Measurements from ENCODE around the gene MAGEA4. TPM values are rescaled to one million over a fixed set of nuclear protein-coding genes. Genes with fewer than 3 reads are reported as not detected.

Gene MAGEA4
- total and polyA plus RNA-seq, 2 of the 4 experiments (the other 2 are of a cell fraction), result not detected

DNA sequence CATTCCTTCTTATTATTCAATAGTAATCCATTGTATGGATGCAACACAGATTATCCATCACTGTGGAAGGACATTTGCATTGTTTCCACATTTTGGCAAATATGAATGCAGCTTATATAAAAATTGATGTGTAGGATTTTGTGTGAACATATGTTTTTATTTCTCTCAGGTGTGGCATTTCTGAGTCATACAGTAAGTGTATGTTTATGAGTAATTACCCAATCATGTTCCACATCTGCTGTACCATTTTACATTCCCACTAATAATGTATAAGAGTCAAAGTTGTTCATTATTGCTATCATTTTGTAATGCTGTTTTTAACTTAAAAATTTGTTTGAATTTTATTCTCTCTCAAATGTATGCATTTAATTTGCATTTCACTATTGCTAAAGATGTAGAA, 25.5 kb downstream of the MAGEA4 start:
- Histone ChIP-seq H3K79me1 (ENCODE audit: low read depth in 1 of 2, low read length in 2 of 2) (no peaks in the 10 kb centered on the region), H2BK15ac (ENCODE audit: low read depth, low read length) (no peak overlapping the region), H2BK20ac (ENCODE audit: low read depth, low read length) (no peak overlapping the region), H4K5ac (ENCODE audit: low read depth, low read length) (no peak overlapping the region), H4K8ac (ENCODE audit: low read depth in 2 of 2, low read length in 2 of 2) (no peak overlapping the region), H4K20me1 (ENCODE audit: insufficient read depth, low read length) (no peaks in the 10 kb centered on the region), H3K9me3 (ENCODE audit: control insufficient read depth, insufficient read depth, low read length) (no peaks in the 10 kb centered on the region), H2BK5ac (ENCODE audit: low read depth, low read length, poor library complexity, severe bottlenecking) (no peak overlapping the region), H2BK120ac (ENCODE audit: low read depth, low read length) (no peak overlapping the region), H3K27ac (ENCODE audit: insufficient read depth, low read length) (no peak overlapping the region), H3K27me3 (ENCODE audit: control insufficient read depth, insufficient read depth, low read length) (no peaks in the 10 kb centered on the region), H3K9ac (ENCODE audit: low read depth, low read length) (no peak overlapping the region), H2AFZ (replicated peaks; ENCODE audit: low read length, poor library complexity) (no peak overlapping the region), H3K4ac (ENCODE audit: low read depth, low read length) (no peak overlapping the region), H3K23ac (ENCODE audit: low read depth, low read length) (no peak overlapping the region), H3K9me1 (ENCODE audit: insufficient read depth, low read length) (no peaks in the 10 kb centered on the region), H3K4me1 (ENCODE audit: control insufficient read depth, insufficient read depth, low read length) (no peaks in the 10 kb centered on the region), H4K91ac (ENCODE audit: insufficient read depth, low read depth, low read length) (no peak overlapping the region), H2AK9ac (replicated peaks; ENCODE audit: low read depth, low read length, poor library complexity) (no peak overlapping the region), H3K56ac (ENCODE audit: extremely low read depth, insufficient read depth, low read length) (no peak overlapping the region), H3K14ac (replicated peaks; ENCODE audit: low read depth, low read length) (no peak overlapping the region), H2AK5ac (ENCODE audit: low read depth, low read length) (no peak overlapping the region), H3K18ac (ENCODE audit: low read depth, low read length) (no peak overlapping the region), H3K4me3 (ENCODE audit: insufficient read depth, low read depth, low read length) (no peak overlapping the region), H3K36me3 (ENCODE audit: control insufficient read depth, insufficient read depth, low read length) (no peaks in the 10 kb centered on the region), H3K4me2 (ENCODE audit: low read depth, low read length) (no peak overlapping the region)
- ATAC-seq (ENCODE audit: low read depth) (no peak), DNase-seq (no peak)
- BruUV-seq (replicated peaks), result no TSS peak
- dilution Hi-C loops (cut with HindIII; ENCODE audit: low sequenced_read_pairs, unreplicated experiment), result no loop called here
- TF ChIP-seq, protein P1, sequence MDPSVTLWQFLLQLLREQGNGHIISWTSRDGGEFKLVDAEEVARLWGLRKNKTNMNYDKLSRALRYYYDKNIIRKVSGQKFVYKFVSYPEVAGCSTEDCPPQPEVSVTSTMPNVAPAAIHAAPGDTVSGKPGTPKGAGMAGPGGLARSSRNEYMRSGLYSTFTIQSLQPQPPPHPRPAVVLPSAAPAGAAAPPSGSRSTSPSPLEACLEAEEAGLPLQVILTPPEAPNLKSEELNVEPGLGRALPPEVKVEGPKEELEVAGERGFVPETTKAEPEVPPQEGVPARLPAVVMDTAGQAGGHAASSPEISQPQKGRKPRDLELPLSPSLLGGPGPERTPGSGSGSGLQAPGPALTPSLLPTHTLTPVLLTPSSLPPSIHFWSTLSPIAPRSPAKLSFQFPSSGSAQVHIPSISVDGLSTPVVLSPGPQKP (IDR thresholded peaks at IDR 0.05; ENCODE audit: borderline replicate concordance, low read depth, low read length), result no peak
- TF ChIP-seq CHD1 (IDR thresholded peaks at IDR 0.05; ENCODE audit: low read depth, low read length), result no peak
- no peak for TF ChIP-seq BHLHE40 (IDR thresholded peaks at IDR 0.05; ENCODE audit: low read depth, low read length)
- TF ChIP-seq NFE2L2 (IDR thresholded peaks at IDR 0.05; ENCODE audit: low read depth, low read length), result no peak
- TF ChIP-seq, protein P2, sequence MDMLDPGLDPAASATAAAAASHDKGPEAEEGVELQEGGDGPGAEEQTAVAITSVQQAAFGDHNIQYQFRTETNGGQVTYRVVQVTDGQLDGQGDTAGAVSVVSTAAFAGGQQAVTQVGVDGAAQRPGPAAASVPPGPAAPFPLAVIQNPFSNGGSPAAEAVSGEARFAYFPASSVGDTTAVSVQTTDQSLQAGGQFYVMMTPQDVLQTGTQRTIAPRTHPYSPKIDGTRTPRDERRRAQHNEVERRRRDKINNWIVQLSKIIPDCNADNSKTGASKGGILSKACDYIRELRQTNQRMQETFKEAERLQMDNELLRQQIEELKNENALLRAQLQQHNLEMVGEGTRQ (IDR thresholded peaks at IDR 0.05; ENCODE audit: low read depth, low read length), result no peak
- no peak for TF ChIP-seq MXI1 (IDR thresholded peaks at IDR 0.05; ENCODE audit: borderline replicate concordance, low read depth, low read length)
- TF ChIP-seq, protein P3, sequence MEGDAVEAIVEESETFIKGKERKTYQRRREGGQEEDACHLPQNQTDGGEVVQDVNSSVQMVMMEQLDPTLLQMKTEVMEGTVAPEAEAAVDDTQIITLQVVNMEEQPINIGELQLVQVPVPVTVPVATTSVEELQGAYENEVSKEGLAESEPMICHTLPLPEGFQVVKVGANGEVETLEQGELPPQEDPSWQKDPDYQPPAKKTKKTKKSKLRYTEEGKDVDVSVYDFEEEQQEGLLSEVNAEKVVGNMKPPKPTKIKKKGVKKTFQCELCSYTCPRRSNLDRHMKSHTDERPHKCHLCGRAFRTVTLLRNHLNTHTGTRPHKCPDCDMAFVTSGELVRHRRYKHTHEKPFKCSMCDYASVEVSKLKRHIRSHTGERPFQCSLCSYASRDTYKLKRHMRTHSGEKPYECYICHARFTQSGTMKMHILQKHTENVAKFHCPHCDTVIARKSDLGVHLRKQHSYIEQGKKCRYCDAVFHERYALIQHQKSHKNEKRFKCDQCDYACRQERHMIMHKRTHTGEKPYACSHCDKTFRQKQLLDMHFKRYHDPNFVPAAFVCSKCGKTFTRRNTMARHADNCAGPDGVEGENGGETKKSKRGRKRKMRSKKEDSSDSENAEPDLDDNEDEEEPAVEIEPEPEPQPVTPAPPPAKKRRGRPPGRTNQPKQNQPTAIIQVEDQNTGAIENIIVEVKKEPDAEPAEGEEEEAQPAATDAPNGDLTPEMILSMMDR (conservative IDR thresholded peaks at IDR 0.05; ENCODE audit: low read depth, low read length), result no peak
- TF ChIP-seq RFX5 (IDR thresholded peaks at IDR 0.05; ENCODE audit: low read depth, low read length), result no peak
- no peak for TF ChIP-seq POLR2A (IDR thresholded peaks at IDR 0.05; ENCODE audit: low read depth, low read length)
- TF ChIP-seq MAZ (IDR thresholded peaks at IDR 0.05; ENCODE audit: borderline replicate concordance, low read depth, low read length), result no peak
- TF ChIP-seq SMC3 (IDR thresholded peaks at IDR 0.05; ENCODE audit: low read depth, low read length), result no peak
- TF ChIP-seq MAFK (IDR thresholded peaks at IDR 0.05; ENCODE audit: low read depth, low read length), result no peak
- TF ChIP-seq FOS (IDR thresholded peaks at IDR 0.05; ENCODE audit: low read depth, low read length), result no peak
- in situ Hi-C loops (cut with MboI; ENCODE audit: low sequenced_read_pairs), result no loop called here
- intact Hi-C loops (cut with micrococcal nuclease), result no loop called here
- ChIA-PET CTCF (no interaction called here), POLR2A (ENCODE audit: unreplicated experiment) (no interaction called here)

Data from IMR-90 (cell line).